ENCODE results near the gene NUTF2. TPM values are rescaled to one million over a fixed set of nuclear protein-coding genes. Genes with fewer than 3 reads are reported as not detected.

The NUTF2 gene
- total RNA-seq, 1 experiment from 2014 or later, result 145 TPM

DNA sequence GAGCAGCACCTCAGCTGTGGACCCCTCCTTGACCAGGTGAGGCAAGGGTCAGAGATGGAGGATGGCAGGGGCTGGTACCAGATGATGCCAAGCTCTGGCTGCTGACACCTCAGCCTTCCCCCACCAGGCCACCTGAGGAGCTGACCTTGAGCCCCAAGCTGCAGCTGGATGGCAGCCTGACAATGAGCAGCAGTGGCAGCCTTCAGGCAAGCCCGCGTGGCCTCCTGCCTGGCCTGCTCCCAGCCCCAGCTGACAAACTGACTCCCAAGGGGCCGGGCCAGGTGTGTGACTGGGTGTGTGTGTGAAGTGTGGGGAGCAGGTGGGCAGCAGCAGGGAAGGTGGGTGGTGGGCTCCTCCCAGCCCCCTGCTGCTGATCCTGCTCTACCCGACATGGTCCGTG is 33.2 kb downstream of the NUTF2 start (continued):
- TF ChIP-seq EZH2 (IDR thresholded peaks at IDR 0.05) (no peak), CEBPB (IDR thresholded peaks at IDR 0.05; ENCODE audit: low read depth) (no peak)

- H3K9me3 ChIP-seq (ENCODE audit: control insufficient read depth in 1 of 2, insufficient read depth in 1 of 2, low read depth in 1 of 2, low read length in 2 of 2), result no peaks in the 10 kb centered on the region
- H3K9ac ChIP-seq (ENCODE audit: low read length), result no peak overlapping the region
- TF ChIP-seq FOSL1 (IDR thresholded peaks at IDR 0.05; ENCODE audit: low read depth) (no peak), ZNF274 (IDR thresholded peaks at IDR 0.05; ENCODE audit: low read depth, low read length) (no peak), CTCF (IDR thresholded peaks at IDR 0.05 in 2 of 3, conservative IDR thresholded peaks at IDR 0.05 in 1 of 3; ENCODE audit: borderline replicate concordance in 1 of 3, insufficient read depth in 1 of 3, low read depth in 2 of 3, low read length in 2 of 3) (no peak), YY1 (IDR thresholded peaks at IDR 0.05; ENCODE audit: extremely low read depth, insufficient replicate concordance, low read depth, low read length) (no peak), SP1 (IDR thresholded peaks at IDR 0.05; ENCODE audit: low read depth) (no peak), ZBTB33 (IDR thresholded peaks at IDR 0.05; ENCODE audit: extremely low read depth, insufficient replicate concordance, low read length) (no peak), POLR2AphosphoS5 (IDR thresholded peaks at IDR 0.05; ENCODE audit: low read depth, low read length) (no peak), ELF1 (IDR thresholded peaks at IDR 0.05; ENCODE audit: borderline replicate concordance, low read depth) (no peak), TCF7L2 (IDR thresholded peaks at IDR 0.05; ENCODE audit: borderline replicate concordance, extremely low read depth, insufficient read depth, insufficient read length) (no peak), EGR1 (IDR thresholded peaks at IDR 0.05; ENCODE audit: low read depth) (no peak), EZH2 (IDR thresholded peaks at IDR 0.05) (no peak), EZH2phosphoT487 (IDR thresholded peaks at IDR 0.05; ENCODE audit: borderline replicate concordance) (no peak), CEBPB (IDR thresholded peaks at IDR 0.05; ENCODE audit: low read depth) (no peak), RAD21 (IDR thresholded peaks at IDR 0.05; ENCODE audit: low read depth) (no peak), SRF (IDR thresholded peaks at IDR 0.05; ENCODE audit: low read depth) (no peak), MAX (IDR thresholded peaks at IDR 0.05) (no peak), JUND (IDR thresholded peaks at IDR 0.05) (no peak), POLR2A (IDR thresholded peaks at IDR 0.05; ENCODE audit: borderline replicate concordance, extremely low read depth, insufficient read depth, insufficient read length) (no peak), ZFX (IDR thresholded peaks at IDR 0.05) (no peak)
- TF ChIP-seq, protein P1, sequence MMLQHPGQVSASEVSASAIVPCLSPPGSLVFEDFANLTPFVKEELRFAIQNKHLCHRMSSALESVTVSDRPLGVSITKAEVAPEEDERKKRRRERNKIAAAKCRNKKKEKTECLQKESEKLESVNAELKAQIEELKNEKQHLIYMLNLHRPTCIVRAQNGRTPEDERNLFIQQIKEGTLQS (IDR thresholded peaks at IDR 0.05), result no peak
- peaks cover 12% of the 10 kb centered on the region for H3K79me2 ChIP-seq (ENCODE audit: insufficient read depth, low read length)
- no peak for DNase-seq (ENCODE audit: low read depth, low spot score)
- ChIA-PET POLR2A (no interaction called here), RAD21 (ENCODE audit: low non-redundant PET in 1 of 2, low total read pairs in 2 of 2, uncharacterized antibody in 2 of 2, unreplicated experiment in 2 of 2) (no interaction called here), CTCF (interaction anchor here (1.0 kb wide), 1 partner anchor 160 kb away, joined by 3 read pairs; no protein-coding TSS in a partner anchor)
- H3K4me2 ChIP-seq (ENCODE audit: low read length), result no peak overlapping the region
- peaks cover 46 to 71% of the 10 kb centered on the region in 2 experiments; a peak in 3 of 4 replicates for H3K36me3 ChIP-seq (ENCODE audit: control insufficient read depth in 1 of 2, insufficient read depth in 2 of 2, low read length in 2 of 2)
- no peak for ATAC-seq
- H3K27ac ChIP-seq (ENCODE audit: low read depth, low read length), result no peak overlapping the region
- no TSS peak for BruUV-seq (replicated peaks)
- no peak overlapping the region for H3K4me3 ChIP-seq (replicated peaks in 1 of 2; ENCODE audit: low read depth in 1 of 2, low read length in 2 of 2)
- H3K9me2 ChIP-seq (ENCODE audit: insufficient read depth), result no peaks in the 10 kb centered on the region
- peaks cover 3% of the 10 kb centered on the region; the same call in 1 of the 2 replicates for H4K20me1 ChIP-seq (ENCODE audit: insufficient read depth)
- no peaks in the 10 kb centered on the region for H3K4me1 ChIP-seq (ENCODE audit: control insufficient read depth in 1 of 2, insufficient read depth in 2 of 2, low read length in 2 of 2)
- intact Hi-C loops (cut with micrococcal nuclease), result loop anchor here (10.0 kb wide), 1 partner anchor 344 kb away; no protein-coding TSS in a partner anchor
- no peak overlapping the region for H2AFZ ChIP-seq (ENCODE audit: low read depth, low read length, poor library complexity, severe bottlenecking)
- H3K27me3 ChIP-seq (ENCODE audit: insufficient read depth, low read length), result no peaks in the 10 kb centered on the region
These were observed 33.9 kb downstream of the NUTF2 start for GRCh38 chr16:67880584-67880983.
